Astrocyte (in vitro differentiated cells and primary cell): ENCODE data around the gene ING2. TPM values are rescaled to one million over a fixed set of nuclear protein-coding genes. Genes with fewer than 3 reads are reported as not detected.

Experiments used
- DNase-seq: peaks from one replicate; pipeline ENCODE4 v3.0.0-alpha.2; 2010; ENCODE audit warnings: low read depth
- FAIRE-seq: peaks from 2 replicates; lab custom pipeline; 2011; peaks lifted over from hg19 to GRCh38; lab: Jason Lieb, UNC
- H2AFZ ChIP-seq: 2 replicates; pipeline ENCODE4 v1.6.0; 2012; ENCODE audit warnings: low read depth, low read length, inconsistent platforms
- H3K27ac ChIP-seq: 2 replicates; pipeline ENCODE4 v1.5.1; 2011; ENCODE audit warnings: low read depth, low read length, inconsistent platforms
- H3K27me3 ChIP-seq: 2 replicates; pipeline ENCODE4 v1.6.0; 2011; ENCODE audit warnings: low read length, inconsistent platforms; ENCODE audit not compliant: insufficient read depth
- H3K36me3 ChIP-seq: 2 replicates; pipeline ENCODE4 v1.5.1; 2011; ENCODE audit warnings: low read length, inconsistent platforms; ENCODE audit not compliant: insufficient read depth
- H3K4me1 ChIP-seq: 2 replicates; pipeline ENCODE4 v1.5.1; 2011; ENCODE audit warnings: low read length, inconsistent platforms; ENCODE audit not compliant: insufficient read depth
- H3K4me2 ChIP-seq: 2 replicates; pipeline ENCODE4 v1.6.0; 2012; ENCODE audit warnings: low read length, inconsistent platforms
- H3K4me3 ChIP-seq: 2 replicates; pipeline ENCODE4 v1.5.1; 2011; ENCODE audit warnings: low read depth, mild to moderate bottlenecking, low read length, inconsistent platforms; ENCODE audit not compliant: insufficient read depth
- H3K79me2 ChIP-seq: 2 replicates; pipeline ENCODE4 v1.6.0; 2012; ENCODE audit warnings: mild to moderate bottlenecking, low read length, inconsistent platforms; ENCODE audit not compliant: insufficient read depth
- H3K9ac ChIP-seq: 2 replicates; pipeline ENCODE4 v1.6.0; 2012; ENCODE audit warnings: mild to moderate bottlenecking, low read length, inconsistent platforms
- H3K9me3 ChIP-seq: 2 replicates; pipeline ENCODE4 v1.5.1; 2012; ENCODE audit warnings: low read depth, mild to moderate bottlenecking, low read length, inconsistent platforms; ENCODE audit not compliant: insufficient read depth
- H4K20me1 ChIP-seq: 2 replicates; pipeline ENCODE4 v1.6.0; 2012; ENCODE audit warnings: low read length, inconsistent platforms; ENCODE audit not compliant: insufficient read depth
- H3K27ac Mint-ChIP-seq: one replicate; pipeline ENCODE4 v1.8.0; 2021; ENCODE audit warnings: mild to moderate bottlenecking, mixed read lengths; ENCODE audit not compliant: unreplicated experiment
- H3K27me3 Mint-ChIP-seq: one replicate; pipeline ENCODE4 v1.8.0; 2021; ENCODE audit warnings: low read depth, mixed read lengths; ENCODE audit not compliant: unreplicated experiment
- H3K36me3 Mint-ChIP-seq: one replicate; pipeline ENCODE4 v1.8.0; 2021; ENCODE audit warnings: low read depth, mixed read lengths; ENCODE audit not compliant: unreplicated experiment
- H3K4me1 Mint-ChIP-seq: one replicate; pipeline ENCODE4 v1.8.0; 2021; ENCODE audit warnings: low read depth, mixed read lengths; ENCODE audit not compliant: unreplicated experiment
- H3K4me3 Mint-ChIP-seq: one replicate; pipeline ENCODE4 v1.8.0; 2021; ENCODE audit warnings: mild to moderate bottlenecking, moderate library complexity, mixed read lengths; ENCODE audit not compliant: unreplicated experiment
- H3K9me3 Mint-ChIP-seq: one replicate; pipeline ENCODE4 v1.8.0; 2021; ENCODE audit warnings: mild to moderate bottlenecking, mixed read lengths; ENCODE audit not compliant: unreplicated experiment
- CTCF ChIP-seq: IDR thresholded peaks from 2 replicates; pipeline ENCODE4 v1.5.1; 2011; ENCODE audit warnings: low read depth, mild to moderate bottlenecking, inconsistent platforms, low read length, moderate library complexity; ENCODE audit not compliant: insufficient read depth
- EZH2 ChIP-seq: IDR thresholded peaks from 2 replicates; pipeline ENCODE4 v1.6.1; 2012; ENCODE audit warnings: mild to moderate bottlenecking, low read length, inconsistent platforms; ENCODE audit not compliant: insufficient read depth
- total RNA-seq: library from RNA; stranded (reverse); gene quantifications from 2 replicates; pipeline ENCODE4 v1.2.1, GENCODE V29; 2021

Gene ING2
- total RNA-seq, 1 donor from 2014 or later: 10.3 TPM

- no peaks in the 10 kb centered on the region for H3K27me3 Mint-ChIP-seq
- no peaks in the 10 kb centered on the region for H3K4me1 Mint-ChIP-seq
Observed at GRCh38 chr4:183467246-183467645, 37.6 kb upstream of the ING2 start.

GRCh38 chr4:183468210-183469095 lies 36.4 kb upstream of the ING2 start:
- H3K4me3 ChIP-seq: no peak overlapping the region
- no peak for TF ChIP-seq EZH2
- no peak for TF ChIP-seq CTCF
- H3K27me3 ChIP-seq: no peaks in the 10 kb centered on the region
- H3K9me3 ChIP-seq: no peaks in the 10 kb centered on the region
- peaks cover 2% of the 10 kb centered on the region for H3K36me3 Mint-ChIP-seq
- H2AFZ ChIP-seq: no peak overlapping the region
- FAIRE-seq (no peak), DNase-seq (no peak)
- H3K4me3 Mint-ChIP-seq: no peak overlapping the region
- no peak overlapping the region for H3K9ac ChIP-seq
- no peaks in the 10 kb centered on the region for H4K20me1 ChIP-seq
- no peaks in the 10 kb centered on the region for H3K27me3 Mint-ChIP-seq
- no peak overlapping the region for H3K27ac ChIP-seq
- peaks cover 7% of the 10 kb centered on the region for H3K9me3 Mint-ChIP-seq
- no peaks in the 10 kb centered on the region for H3K4me1 Mint-ChIP-seq
- H3K4me1 ChIP-seq: peaks cover 7% of the 10 kb centered on the region
- H3K4me2 ChIP-seq: no peak overlapping the region
- H3K36me3 ChIP-seq: no peaks in the 10 kb centered on the region
- H3K27ac Mint-ChIP-seq: no peak overlapping the region
- H3K79me2 ChIP-seq: no peaks in the 10 kb centered on the region

More at GRCh38 chr4:183467246-183467645, 37.6 kb upstream of the ING2 start:
- Histone ChIP-seq H3K27me3 (no peaks in the 10 kb centered on the region), H2AFZ (no peak overlapping the region), H4K20me1 (no peaks in the 10 kb centered on the region), H3K27ac (no peak overlapping the region), H3K9ac (no peak overlapping the region), H3K4me1 (peaks cover 5% of the 10 kb centered on the region), H3K9me3 (no peaks in the 10 kb centered on the region), H3K79me2 (no peaks in the 10 kb centered on the region), H3K36me3 (no peaks in the 10 kb centered on the region), H3K4me3 (no peak overlapping the region), H3K4me2 (no peak overlapping the region)
- no peak overlapping the region for H3K27ac Mint-ChIP-seq
- DNase-seq (no peak), FAIRE-seq (no peak)
- peaks cover 2% of the 10 kb centered on the region for H3K36me3 Mint-ChIP-seq
- peaks cover 11% of the 10 kb centered on the region for H3K9me3 Mint-ChIP-seq
- H3K4me3 Mint-ChIP-seq: no peak overlapping the region
- TF ChIP-seq EZH2: no peak
- TF ChIP-seq CTCF: no peak

GRCh38 chr4:183469285-183469684 lies 35.6 kb upstream of the ING2 start:
- H3K4me2 ChIP-seq: no peak overlapping the region
- no peak for FAIRE-seq

More at GRCh38 chr4:183469285-183469684, 35.6 kb upstream of the ING2 start:
- Mint-ChIP-seq H3K27ac (no peak overlapping the region), H3K36me3 (no peaks in the 10 kb centered on the region), H3K27me3 (no peaks in the 10 kb centered on the region), H3K9me3 (peaks cover 5% of the 10 kb centered on the region), H3K4me3 (no peak overlapping the region), H3K4me1 (no peaks in the 10 kb centered on the region)
- Histone ChIP-seq H3K4me1 (peaks cover 7% of the 10 kb centered on the region), H3K79me2 (no peaks in the 10 kb centered on the region), H3K27ac (no peak overlapping the region), H3K4me3 (no peak overlapping the region), H3K9ac (no peak overlapping the region), H2AFZ (no peak overlapping the region), H3K27me3 (no peaks in the 10 kb centered on the region), H3K36me3 (no peaks in the 10 kb centered on the region), H4K20me1 (no peaks in the 10 kb centered on the region), H3K9me3 (no peaks in the 10 kb centered on the region)
- DNase-seq: no peak
- TF ChIP-seq CTCF (no peak), EZH2 (no peak)
